HG03342 (cell line): ENCODE data around the gene RRP8.
A peak's percentile ranks its signal among the peaks of the same experiment; 100 is the strongest.

Source experiments
- ATAC-seq: cut with Tn5 transposase; IDR thresholded peaks from one replicate; pipeline ENCODE4 v1.9.1; 2021; ENCODE audit warnings: mild to moderate bottlenecking, moderate library complexity; ENCODE audit not compliant: unreplicated experiment

The RRP8 gene

GRCh38 chr11:6603287-6604080 is at the start of gene RRP8, which contains the start of gene ILK:
TSS of gene RRP8 (minus strand) at chr11:6603616. CDS start at chr11:6603502, 114 bp downstream.
TSS of gene ILK (plus strand) at chr11:6603774. CDS start at chr11:6604272, 498 bp downstream.
- peak; percentile 78 for ATAC-seq

- ATAC-seq, result no peak
Observed at GRCh38 chr11:6653097-6653496, 49.7 kb upstream of the RRP8 start.

- no peak for ATAC-seq
Observed at GRCh38 chr11:6652182-6652581, 48.8 kb upstream of the RRP8 start.

GRCh38 chr11:6650980-6651379 is 47.6 kb upstream of the RRP8 start:
- ATAC-seq, result no peak

GRCh38 chr11:6650104-6650503 is 46.7 kb upstream of the RRP8 start:
- no peak for ATAC-seq

GRCh38 chr11:6648501-6648900 is 45.1 kb upstream of the RRP8 start:
- no peak for ATAC-seq

- ATAC-seq, result no peak
Observed at GRCh38 chr11:6647836-6648235, 44.4 kb upstream of the RRP8 start.

GRCh38 chr11:6646918-6647679 is 43.7 kb upstream of the RRP8 start:
- ATAC-seq, result peak; percentile 96

GRCh38 chr11:6646576-6646917 is 43.1 kb upstream of the RRP8 start:
- no peak for ATAC-seq

- no peak for ATAC-seq
Observed at GRCh38 chr11:6646071-6646470, 42.7 kb upstream of the RRP8 start.

- no peak for ATAC-seq
Observed at GRCh38 chr11:6642957-6643356, 39.5 kb upstream of the RRP8 start.

- no peak for ATAC-seq
Observed at GRCh38 chr11:6640985-6641701, 37.7 kb upstream of the RRP8 start.

- no peak for ATAC-seq
Observed at GRCh38 chr11:6640036-6640984, 36.9 kb upstream of the RRP8 start.

- ATAC-seq, result no peak
Observed at GRCh38 chr11:6638429-6638828, 35.0 kb upstream of the RRP8 start.

- no peak for ATAC-seq
Observed at GRCh38 chr11:6637871-6638270, 34.5 kb upstream of the RRP8 start.

GRCh38 chr11:6636480-6636879 is 33.1 kb upstream of the RRP8 start:
- no peak for ATAC-seq

GRCh38 chr11:6635082-6635932 is 31.9 kb upstream of the RRP8 start:
- ATAC-seq, result no peak

GRCh38 chr11:6634534-6634933 is 31.1 kb upstream of the RRP8 start:
- no peak for ATAC-seq
